ENCODE data around the gene SORCS3. TPM values are rescaled to one million over a fixed set of nuclear protein-coding genes. Genes with fewer than 3 reads are reported as not detected.

The SORCS3 gene
- total RNA-seq, 1 experiment from 2014 or later, result 0.04 TPM

DNA sequence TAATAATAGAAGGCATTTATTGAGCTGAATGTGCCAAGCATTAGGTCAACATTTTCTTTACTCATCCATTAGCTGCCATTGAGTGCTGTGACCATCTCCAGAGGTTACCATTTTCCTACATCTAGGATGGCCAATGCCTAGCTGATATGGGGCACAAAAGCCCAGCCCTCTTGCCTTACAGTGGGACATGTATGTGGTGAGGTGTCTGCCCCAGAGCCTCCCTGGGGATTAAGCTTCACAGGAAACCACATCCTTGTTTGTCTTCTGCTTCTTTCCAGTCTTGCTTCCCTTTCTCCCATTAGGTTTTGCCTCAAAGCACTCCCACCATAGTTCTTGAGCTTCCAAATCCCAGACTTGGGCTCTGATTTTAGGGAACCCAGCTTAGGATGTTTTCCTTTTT is 258.7 kb downstream of the SORCS3 start:
- peaks cover 14% of the 10 kb centered on the region for H3K27me3 Mint-ChIP-seq (ENCODE audit: low read depth)

More for the DNA sequence above, 258.7 kb downstream of the SORCS3 start:
- Histone ChIP-seq H2AK5ac (ENCODE audit: insufficient read length, low read length) (no peak overlapping the region), H2BK15ac (ENCODE audit: low read depth, low read length) (no peak overlapping the region), H3K79me1 (ENCODE audit: insufficient read depth, low read depth, low read length, poor library complexity, severe bottlenecking) (no peaks in the 10 kb centered on the region), H2BK20ac (ENCODE audit: low read depth, low read length, poor library complexity, severe bottlenecking) (no peak overlapping the region), H4K8ac (replicated peaks; ENCODE audit: insufficient read length, low read depth, low read length) (no peak overlapping the region), H3K4ac (ENCODE audit: low read depth, low read length) (no peak overlapping the region), H3K9me3 (ENCODE audit: control insufficient read depth, low read depth, low read length) (no peaks in the 10 kb centered on the region), H3K14ac (ENCODE audit: insufficient read depth, low read length) (no peak overlapping the region), H2AFZ (ENCODE audit: low read length) (no peak overlapping the region), H3K56ac (ENCODE audit: insufficient read length, low read depth, low read length) (no peak overlapping the region), H3K79me2 (ENCODE audit: insufficient read depth, low read length) (no peaks in the 10 kb centered on the region), H3T11ph (ENCODE audit: low read length) (no peak overlapping the region), H3K27ac (ENCODE audit: insufficient read length, low read depth, low read length) (no peak overlapping the region), H2BK120ac (ENCODE audit: low read depth, low read length, poor library complexity, severe bottlenecking) (no peak overlapping the region), H2BK5ac (ENCODE audit: insufficient read length, low read length) (no peak overlapping the region), H3K23me2 (ENCODE audit: insufficient read length, low read depth, low read length, poor library complexity, severe bottlenecking) (no peaks in the 10 kb centered on the region), H4K5ac (ENCODE audit: insufficient read length, low read depth, low read length) (no peak overlapping the region), H2BK12ac (ENCODE audit: insufficient read length, low read depth, low read length) (no peak overlapping the region), H3K18ac (ENCODE audit: insufficient read length, low read depth, low read length) (no peak overlapping the region), H4K91ac (ENCODE audit: insufficient read length, low read depth, low read length) (no peak overlapping the region), H3K23ac (ENCODE audit: insufficient read length, low read depth, low read length) (no peak overlapping the region), H4K20me1 (ENCODE audit: control insufficient read depth, insufficient read depth, insufficient read length) (no peaks in the 10 kb centered on the region), H3K4me1 (ENCODE audit: insufficient read depth, low read length) (no peaks in the 10 kb centered on the region), H3K9ac (ENCODE audit: extremely low read depth, insufficient read length, low read length) (no peak overlapping the region), H3K27me3 (ENCODE audit: insufficient read depth, low read length) (no peaks in the 10 kb centered on the region), H3K4me2 (ENCODE audit: insufficient read depth, insufficient read length, low read length) (no peak overlapping the region)
- Mint-ChIP-seq H3K9me3 (no peaks in the 10 kb centered on the region), H3K4me1 (no peaks in the 10 kb centered on the region), H3K27ac (no peak overlapping the region), H3K4me3 (no peak overlapping the region), H3K36me3 (ENCODE audit: insufficient read depth in 1 of 3, low read depth in 3 of 3) (no peaks in the 10 kb centered on the region)
- TF ChIP-seq, protein P1, sequence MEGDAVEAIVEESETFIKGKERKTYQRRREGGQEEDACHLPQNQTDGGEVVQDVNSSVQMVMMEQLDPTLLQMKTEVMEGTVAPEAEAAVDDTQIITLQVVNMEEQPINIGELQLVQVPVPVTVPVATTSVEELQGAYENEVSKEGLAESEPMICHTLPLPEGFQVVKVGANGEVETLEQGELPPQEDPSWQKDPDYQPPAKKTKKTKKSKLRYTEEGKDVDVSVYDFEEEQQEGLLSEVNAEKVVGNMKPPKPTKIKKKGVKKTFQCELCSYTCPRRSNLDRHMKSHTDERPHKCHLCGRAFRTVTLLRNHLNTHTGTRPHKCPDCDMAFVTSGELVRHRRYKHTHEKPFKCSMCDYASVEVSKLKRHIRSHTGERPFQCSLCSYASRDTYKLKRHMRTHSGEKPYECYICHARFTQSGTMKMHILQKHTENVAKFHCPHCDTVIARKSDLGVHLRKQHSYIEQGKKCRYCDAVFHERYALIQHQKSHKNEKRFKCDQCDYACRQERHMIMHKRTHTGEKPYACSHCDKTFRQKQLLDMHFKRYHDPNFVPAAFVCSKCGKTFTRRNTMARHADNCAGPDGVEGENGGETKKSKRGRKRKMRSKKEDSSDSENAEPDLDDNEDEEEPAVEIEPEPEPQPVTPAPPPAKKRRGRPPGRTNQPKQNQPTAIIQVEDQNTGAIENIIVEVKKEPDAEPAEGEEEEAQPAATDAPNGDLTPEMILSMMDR (conservative IDR thresholded peaks at IDR 0.05), result no peak
- DNase-seq, result no peak

All from H9 (cell line).